Measurements from ENCODE around the gene GSDME. TPM values are rescaled to one million over a fixed set of nuclear protein-coding genes. Genes with fewer than 3 reads are reported as not detected.

GSDME gene
- total RNA-seq, 1 experiment from 2014 or later, result 7.6 TPM

DNA sequence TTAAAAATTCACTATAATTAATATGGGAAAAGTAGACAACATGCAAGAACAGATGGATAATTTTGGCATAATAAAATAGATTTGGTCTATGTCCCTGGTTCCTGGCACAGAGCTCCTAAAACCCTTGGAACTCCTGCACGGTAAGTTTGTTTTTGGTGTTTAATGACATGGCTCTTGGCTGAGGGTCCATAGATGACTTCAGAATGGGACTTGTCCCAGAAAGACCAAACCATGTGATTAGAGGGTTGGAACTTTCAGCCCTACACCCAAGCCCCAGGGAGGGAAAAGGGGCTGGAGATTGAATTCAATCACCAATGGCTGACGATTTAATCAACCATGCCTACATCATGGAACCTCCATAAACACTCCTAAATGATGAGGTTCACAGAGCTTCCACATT, 12.6 kb upstream of the GSDME start:
- ChIA-PET POLR2A (no interaction called here), RAD21 (ENCODE audit: low non-redundant PET in 1 of 2, low total read pairs in 2 of 2, uncharacterized antibody in 2 of 2, unreplicated experiment in 2 of 2) (no interaction called here), CTCF (no interaction called here)
- Histone ChIP-seq H3K4me3 (replicated peaks in 1 of 2; ENCODE audit: low read depth in 1 of 2, low read length in 2 of 2) (no peak overlapping the region), H3K36me3 (ENCODE audit: control insufficient read depth in 1 of 2, insufficient read depth in 2 of 2, low read length in 2 of 2) (no peaks in the 10 kb centered on the region), H3K27ac (ENCODE audit: low read depth, low read length) (no peak overlapping the region), H3K9ac (ENCODE audit: low read length) (no peak overlapping the region), H3K4me2 (ENCODE audit: low read length) (no peak overlapping the region), H3K79me2 (ENCODE audit: insufficient read depth, low read length) (no peaks in the 10 kb centered on the region), H4K20me1 (ENCODE audit: insufficient read depth) (no peaks in the 10 kb centered on the region), H2AFZ (ENCODE audit: low read depth, low read length, poor library complexity, severe bottlenecking) (no peak overlapping the region), H3K9me3 (ENCODE audit: control insufficient read depth in 1 of 2, insufficient read depth in 1 of 2, low read depth in 1 of 2, low read length in 2 of 2) (no peaks in the 10 kb centered on the region), H3K9me2 (ENCODE audit: insufficient read depth) (no peaks in the 10 kb centered on the region), H3K27me3 (ENCODE audit: insufficient read depth, low read length) (no peaks in the 10 kb centered on the region), H3K4me1 (ENCODE audit: control insufficient read depth in 1 of 2, insufficient read depth in 2 of 2, low read length in 2 of 2) (peaks cover 4 to 5% of the 10 kb centered on the region in 2 experiments; a peak in 3 of 4 replicates)
- no peak for DNase-seq (ENCODE audit: low read depth, low spot score)
- TF ChIP-seq ATF3 (IDR thresholded peaks at IDR 0.05) (no peak), POLR2AphosphoS5 (IDR thresholded peaks at IDR 0.05; ENCODE audit: low read depth, low read length) (no peak)
- BruUV-seq (replicated peaks), result no TSS peak
- no peak for ATAC-seq
- intact Hi-C loops (cut with micrococcal nuclease), result no loop called here

- no peaks in the 10 kb centered on the region for H3K36me3 ChIP-seq (ENCODE audit: control insufficient read depth in 1 of 2, insufficient read depth in 2 of 2, low read length in 2 of 2)
- no peak for ATAC-seq
- H3K27me3 ChIP-seq (ENCODE audit: insufficient read depth, low read length), result no peaks in the 10 kb centered on the region
- H2AFZ ChIP-seq (ENCODE audit: low read depth, low read length, poor library complexity, severe bottlenecking), result no peak overlapping the region
- H3K9me3 ChIP-seq (ENCODE audit: control insufficient read depth in 1 of 2, insufficient read depth in 1 of 2, low read depth in 1 of 2, low read length in 2 of 2), result no peaks in the 10 kb centered on the region
- no peaks in the 10 kb centered on the region for H4K20me1 ChIP-seq (ENCODE audit: insufficient read depth)
- no peaks in the 10 kb centered on the region for H3K9me2 ChIP-seq (ENCODE audit: insufficient read depth)
- no peak overlapping the region for H3K4me3 ChIP-seq (replicated peaks in 1 of 2; ENCODE audit: low read depth in 1 of 2, low read length in 2 of 2)
- ChIA-PET RAD21 (ENCODE audit: low non-redundant PET in 1 of 2, low total read pairs in 2 of 2, uncharacterized antibody in 2 of 2, unreplicated experiment in 2 of 2) (no interaction called here), CTCF (no interaction called here), POLR2A (no interaction called here)
- no peak overlapping the region for H3K9ac ChIP-seq (ENCODE audit: low read length)
- no peak overlapping the region for H3K27ac ChIP-seq (ENCODE audit: low read depth, low read length)
- H3K4me1 ChIP-seq (ENCODE audit: control insufficient read depth in 1 of 2, insufficient read depth in 2 of 2, low read length in 2 of 2), result peaks cover 0 to 2% of the 10 kb centered on the region in 2 experiments; a peak in 1 of 4 replicates
- intact Hi-C loops (cut with micrococcal nuclease), result no loop called here
- no peak overlapping the region for H3K4me2 ChIP-seq (ENCODE audit: low read length)
- DNase-seq (ENCODE audit: low read depth, low spot score), result no peak
- no TSS peak for BruUV-seq (replicated peaks)
- H3K79me2 ChIP-seq (ENCODE audit: insufficient read depth, low read length), result no peaks in the 10 kb centered on the region
- TF ChIP-seq EZH2 (IDR thresholded peaks at IDR 0.05) (no peak), JUND (IDR thresholded peaks at IDR 0.05) (no peak), ZNF274 (IDR thresholded peaks at IDR 0.05; ENCODE audit: low read depth, low read length) (no peak), CBX3 (IDR thresholded peaks at IDR 0.05; ENCODE audit: low read depth) (no peak), ZBTB33 (IDR thresholded peaks at IDR 0.05; ENCODE audit: extremely low read depth, insufficient replicate concordance, low read length) (no peak), EGR1 (IDR thresholded peaks at IDR 0.05; ENCODE audit: low read depth) (no peak), POLR2AphosphoS5 (IDR thresholded peaks at IDR 0.05; ENCODE audit: low read depth, low read length) (no peak), RAD21 (IDR thresholded peaks at IDR 0.05; ENCODE audit: low read depth) (no peak), SIN3A (IDR thresholded peaks at IDR 0.05; ENCODE audit: low read depth) (no peak), CEBPB (IDR thresholded peaks at IDR 0.05; ENCODE audit: low read depth) (no peak), ZFX (IDR thresholded peaks at IDR 0.05) (no peak), SRF (IDR thresholded peaks at IDR 0.05; ENCODE audit: low read depth) (no peak), ATF3 (IDR thresholded peaks at IDR 0.05) (no peak), ELF1 (IDR thresholded peaks at IDR 0.05; ENCODE audit: borderline replicate concordance, low read depth) (no peak), POLR2A (IDR thresholded peaks at IDR 0.05; ENCODE audit: borderline replicate concordance, extremely low read depth, insufficient read depth, insufficient read length) (no peak)
- TF ChIP-seq, protein P1, sequence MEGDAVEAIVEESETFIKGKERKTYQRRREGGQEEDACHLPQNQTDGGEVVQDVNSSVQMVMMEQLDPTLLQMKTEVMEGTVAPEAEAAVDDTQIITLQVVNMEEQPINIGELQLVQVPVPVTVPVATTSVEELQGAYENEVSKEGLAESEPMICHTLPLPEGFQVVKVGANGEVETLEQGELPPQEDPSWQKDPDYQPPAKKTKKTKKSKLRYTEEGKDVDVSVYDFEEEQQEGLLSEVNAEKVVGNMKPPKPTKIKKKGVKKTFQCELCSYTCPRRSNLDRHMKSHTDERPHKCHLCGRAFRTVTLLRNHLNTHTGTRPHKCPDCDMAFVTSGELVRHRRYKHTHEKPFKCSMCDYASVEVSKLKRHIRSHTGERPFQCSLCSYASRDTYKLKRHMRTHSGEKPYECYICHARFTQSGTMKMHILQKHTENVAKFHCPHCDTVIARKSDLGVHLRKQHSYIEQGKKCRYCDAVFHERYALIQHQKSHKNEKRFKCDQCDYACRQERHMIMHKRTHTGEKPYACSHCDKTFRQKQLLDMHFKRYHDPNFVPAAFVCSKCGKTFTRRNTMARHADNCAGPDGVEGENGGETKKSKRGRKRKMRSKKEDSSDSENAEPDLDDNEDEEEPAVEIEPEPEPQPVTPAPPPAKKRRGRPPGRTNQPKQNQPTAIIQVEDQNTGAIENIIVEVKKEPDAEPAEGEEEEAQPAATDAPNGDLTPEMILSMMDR (IDR thresholded peaks at IDR 0.05 in 2 of 3, conservative IDR thresholded peaks at IDR 0.05 in 1 of 3; ENCODE audit: borderline replicate concordance in 1 of 3, insufficient read depth in 1 of 3, low read depth in 2 of 3, low read length in 2 of 3), result no peak
- TF ChIP-seq, protein P2, sequence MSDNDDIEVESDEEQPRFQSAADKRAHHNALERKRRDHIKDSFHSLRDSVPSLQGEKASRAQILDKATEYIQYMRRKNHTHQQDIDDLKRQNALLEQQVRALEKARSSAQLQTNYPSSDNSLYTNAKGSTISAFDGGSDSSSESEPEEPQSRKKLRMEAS (IDR thresholded peaks at IDR 0.05), result no peak
These were observed 12.0 kb upstream of the GSDME start for GRCh38 chr7:24769014-24769830.
